Limb (tissue), 2 donors: ENCODE results near the gene GDPD2.
A peak's percentile ranks its signal among the peaks of the same experiment; 100 is the strongest.
"Not testable (repeated sequence)": the region's sequence is repeated elsewhere in the genome, so short reads cannot be mapped to it uniquely, and the experiment has no call there.

Experiments used
- DNase-seq, 2 donors: peaks; one replicate each; pipeline ENCODE4 v3.0.0-alpha.2; 2016; ENCODE audit errors: extremely low spot score in 2 of 2

The GDPD2 gene, protein sequence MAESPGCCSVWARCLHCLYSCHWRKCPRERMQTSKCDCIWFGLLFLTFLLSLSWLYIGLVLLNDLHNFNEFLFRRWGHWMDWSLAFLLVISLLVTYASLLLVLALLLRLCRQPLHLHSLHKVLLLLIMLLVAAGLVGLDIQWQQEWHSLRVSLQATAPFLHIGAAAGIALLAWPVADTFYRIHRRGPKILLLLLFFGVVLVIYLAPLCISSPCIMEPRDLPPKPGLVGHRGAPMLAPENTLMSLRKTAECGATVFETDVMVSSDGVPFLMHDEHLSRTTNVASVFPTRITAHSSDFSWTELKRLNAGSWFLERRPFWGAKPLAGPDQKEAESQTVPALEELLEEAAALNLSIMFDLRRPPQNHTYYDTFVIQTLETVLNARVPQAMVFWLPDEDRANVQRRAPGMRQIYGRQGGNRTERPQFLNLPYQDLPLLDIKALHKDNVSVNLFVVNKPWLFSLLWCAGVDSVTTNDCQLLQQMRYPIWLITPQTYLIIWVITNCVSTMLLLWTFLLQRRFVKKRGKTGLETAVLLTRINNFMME

DNA sequence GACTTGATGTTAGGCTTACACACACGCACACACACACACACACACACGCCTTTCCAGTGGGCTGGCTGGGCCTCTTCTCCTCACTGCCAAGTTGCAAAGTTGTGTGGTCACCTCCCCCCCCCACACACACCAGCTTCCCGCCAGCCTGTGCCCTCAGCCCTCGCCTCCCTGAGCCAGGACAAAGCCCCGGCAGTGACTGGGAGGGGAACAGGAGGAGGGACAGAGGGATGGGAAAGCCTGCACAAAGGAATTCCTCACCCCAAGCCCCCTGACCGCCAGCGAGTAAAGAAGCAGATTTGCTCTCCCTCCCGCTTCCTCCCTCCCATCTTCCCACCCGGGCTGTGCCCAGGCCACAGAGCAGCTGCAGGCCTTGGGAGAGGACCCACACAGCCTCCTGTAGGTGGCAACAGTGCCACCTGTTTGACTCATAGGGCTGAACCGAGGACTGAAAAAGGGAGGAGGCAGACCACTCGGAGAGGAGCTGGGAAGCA is at the start of gene GDPD2:
GDPD2 (plus strand) TSS at position 464 of the 491 bp plus-strand sequence. CDS start 1,671 bp downstream, outside the sequence.
- peak in 1 of 2 donors; percentile 60 for DNase-seq

DNA sequence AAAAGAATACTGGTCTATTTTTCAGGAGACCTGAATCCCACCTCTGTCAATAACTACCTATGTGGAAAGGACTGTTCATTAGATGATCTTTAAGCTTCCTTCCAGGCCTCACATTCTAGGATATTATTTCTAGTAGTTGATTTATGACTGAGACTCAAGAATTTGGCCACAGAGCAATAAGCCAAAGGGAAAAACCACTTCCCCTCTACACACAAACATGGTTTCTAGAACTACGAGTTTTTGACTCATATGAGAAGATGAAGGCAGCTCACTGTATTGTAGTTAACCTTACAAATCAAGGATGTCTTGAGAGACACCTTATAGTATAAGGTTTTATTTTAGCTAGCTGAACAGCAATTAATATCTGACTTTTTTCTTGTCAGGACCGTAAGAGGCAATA is 36.9 kb upstream of the GDPD2 start:
- no peak for DNase-seq

DNA sequence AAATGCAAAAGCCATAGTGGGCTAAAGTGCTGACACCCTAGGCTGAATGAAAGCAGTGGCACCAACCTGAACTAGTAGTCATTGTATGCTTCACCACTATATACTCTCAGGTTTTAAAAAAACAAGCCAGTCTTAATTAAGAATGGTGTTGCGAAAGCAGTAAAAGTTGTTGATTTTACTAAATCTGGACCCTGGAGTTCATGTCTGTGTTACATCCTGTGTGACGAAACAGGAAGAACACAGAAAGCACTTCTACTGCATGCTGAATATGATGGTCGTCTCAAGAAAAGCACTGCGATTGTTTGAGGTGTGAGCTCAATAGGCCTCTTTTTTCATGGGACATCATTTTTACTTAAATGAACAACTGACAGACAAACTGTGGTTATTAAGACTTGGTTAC is 24.2 kb upstream of the GDPD2 start:
- DNase-seq: no peak

DNA sequence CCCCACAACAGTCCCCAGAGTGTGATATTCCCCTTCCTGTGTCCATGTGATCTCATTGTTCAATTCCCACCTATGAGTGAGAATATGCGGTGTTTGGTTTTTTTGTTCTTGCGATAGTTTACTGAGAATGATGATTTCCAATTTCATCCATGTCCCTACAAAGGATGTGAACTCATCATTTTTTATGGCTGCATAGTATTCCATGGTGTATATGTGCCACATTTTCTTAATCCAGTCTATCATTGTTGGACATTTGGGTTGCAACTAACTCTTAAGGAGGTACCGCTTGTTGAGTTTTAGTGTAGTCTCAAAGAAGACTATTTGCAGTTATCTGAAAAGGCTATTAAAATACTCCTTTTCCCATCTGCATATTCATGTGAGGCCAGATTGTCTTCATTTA is 22.9 kb upstream of the GDPD2 start:
- DNase-seq: not testable (repeated sequence)

DNA sequence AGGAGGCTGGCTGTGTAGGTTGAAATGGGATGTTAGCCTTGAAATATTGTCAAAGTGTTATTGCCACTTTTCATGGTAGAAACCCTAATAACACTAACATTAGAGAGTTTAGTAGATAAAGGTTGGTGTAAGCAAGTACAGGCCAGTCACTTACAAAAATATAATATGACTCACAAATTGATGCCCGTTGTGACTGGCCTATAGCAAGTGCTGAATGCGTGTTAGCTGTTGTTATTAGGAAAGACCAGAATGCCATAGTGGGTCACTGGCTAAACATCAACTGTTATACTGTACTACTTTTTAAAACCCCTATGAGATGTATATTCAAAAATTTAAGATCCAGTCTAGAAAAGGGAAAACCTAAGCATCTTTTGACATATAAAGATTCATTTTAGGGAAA is 20.4 kb upstream of the GDPD2 start:
- no peak for DNase-seq

DNA sequence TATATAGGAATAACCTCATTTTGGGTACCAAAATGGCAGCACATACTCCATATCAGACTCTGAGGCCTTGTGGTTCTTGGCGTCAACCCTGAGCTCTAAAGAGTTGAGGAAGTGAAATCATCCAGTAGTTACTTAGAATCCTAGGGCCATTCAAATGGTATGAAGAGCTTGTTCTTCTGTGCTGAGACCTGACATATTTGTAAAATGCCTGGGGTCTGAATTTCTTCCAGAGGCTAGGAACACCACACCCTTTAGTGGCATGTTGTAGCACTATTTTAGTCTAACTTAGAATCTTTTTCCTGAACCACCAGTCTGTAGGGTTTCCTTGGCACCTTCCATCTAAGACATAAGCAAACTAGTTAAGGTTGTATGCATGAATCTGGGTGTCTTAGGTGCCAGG is 18.1 kb upstream of the GDPD2 start:
- no peak for DNase-seq

DNA sequence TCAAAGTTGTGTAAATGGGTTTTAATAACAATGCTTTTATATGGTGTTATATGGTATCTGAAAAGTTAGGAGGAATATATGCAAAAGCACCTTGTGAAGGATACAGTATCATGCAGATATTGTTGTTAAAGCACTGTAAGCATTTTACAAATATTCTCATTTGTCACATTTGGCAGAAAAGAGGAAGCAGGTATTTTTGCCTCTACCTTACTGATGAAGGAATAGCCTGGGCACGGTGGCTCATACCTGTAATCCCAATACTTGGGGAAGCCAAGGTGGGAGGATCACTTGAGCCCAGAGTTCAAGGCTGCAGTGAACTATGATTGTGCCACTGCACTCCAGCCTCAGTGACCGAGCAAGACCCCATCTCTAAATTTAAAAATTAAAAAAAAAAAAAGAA is 12.2 kb upstream of the GDPD2 start:
- DNase-seq: no peak

DNA sequence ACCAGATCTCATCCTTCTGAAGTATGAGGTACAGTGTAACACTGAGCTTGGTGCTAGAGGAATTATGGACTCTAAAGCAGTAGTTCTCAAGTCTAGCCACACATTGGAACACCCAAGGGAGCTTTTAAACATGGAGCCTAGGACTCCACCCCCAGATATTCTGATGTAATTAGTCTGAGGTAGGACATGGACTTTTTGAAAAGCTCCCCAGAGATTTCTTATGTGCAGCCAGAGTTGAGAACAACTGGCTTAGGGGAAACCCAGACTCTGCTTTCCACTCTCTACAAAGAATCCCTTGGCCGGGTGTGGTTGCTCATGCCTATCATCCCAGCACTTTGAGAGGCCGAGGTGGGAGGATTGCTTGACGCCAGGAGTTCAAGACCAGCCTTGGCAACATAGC is 11.6 kb upstream of the GDPD2 start:
- no peak for DNase-seq

DNA sequence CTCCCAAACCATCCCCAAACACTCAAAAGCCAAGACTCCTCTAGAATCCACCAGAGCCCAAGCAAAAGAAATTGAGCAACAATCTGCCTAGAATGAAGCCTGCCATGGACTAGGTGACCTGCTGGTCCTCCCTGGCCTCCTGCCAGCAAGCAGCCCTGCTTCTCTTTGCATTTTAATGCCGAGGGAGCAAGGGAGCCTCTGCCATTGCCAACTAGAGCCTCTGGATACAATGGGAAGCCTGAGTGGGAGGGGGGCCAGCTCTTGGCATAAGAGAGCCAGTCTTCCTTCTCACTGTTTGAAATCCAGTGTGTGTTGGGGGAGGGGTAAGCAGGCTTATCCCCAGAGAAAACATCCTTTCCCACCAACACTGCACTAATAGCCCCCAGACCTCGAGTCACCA is 1.5 kb upstream of the GDPD2 start:
- peak in 1 of 2 donors; percentile 47 for DNase-seq

DNA sequence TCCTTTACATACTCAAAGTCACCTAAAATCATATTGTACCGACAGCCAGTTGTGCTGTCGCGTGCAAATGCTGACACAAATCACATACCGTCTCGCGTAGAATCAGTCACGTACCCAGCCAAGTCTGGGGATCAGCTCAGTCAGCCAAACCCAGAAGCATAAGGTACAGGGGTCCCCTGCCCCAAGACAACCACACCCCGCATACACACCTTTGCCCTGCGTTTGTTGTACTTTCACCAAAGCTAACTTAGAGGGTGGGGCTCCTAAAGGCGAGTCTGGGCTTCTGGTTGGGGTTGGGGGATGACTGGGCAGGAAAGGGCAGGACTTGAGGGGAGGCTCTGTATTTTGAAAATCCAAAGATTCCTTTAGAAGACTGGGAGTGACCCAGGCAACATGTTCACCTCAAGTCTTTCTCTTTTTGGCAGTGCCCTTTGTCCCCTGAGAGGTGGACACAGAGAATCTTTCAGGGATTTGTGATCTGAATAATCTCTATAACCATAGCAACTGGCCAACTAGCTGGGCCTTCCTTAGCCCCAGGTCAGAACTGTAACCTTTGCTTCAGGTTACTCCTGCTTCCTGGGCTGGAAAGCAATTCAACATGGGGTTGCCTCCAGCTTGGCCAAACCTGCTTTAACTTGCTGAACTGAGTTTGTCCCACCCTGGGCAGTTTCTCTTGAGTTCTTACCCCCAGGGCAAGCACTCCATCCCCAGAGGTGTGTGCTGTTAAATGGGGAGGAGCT is 992 bp downstream of the GDPD2 start:
- no peak for DNase-seq

DNA sequence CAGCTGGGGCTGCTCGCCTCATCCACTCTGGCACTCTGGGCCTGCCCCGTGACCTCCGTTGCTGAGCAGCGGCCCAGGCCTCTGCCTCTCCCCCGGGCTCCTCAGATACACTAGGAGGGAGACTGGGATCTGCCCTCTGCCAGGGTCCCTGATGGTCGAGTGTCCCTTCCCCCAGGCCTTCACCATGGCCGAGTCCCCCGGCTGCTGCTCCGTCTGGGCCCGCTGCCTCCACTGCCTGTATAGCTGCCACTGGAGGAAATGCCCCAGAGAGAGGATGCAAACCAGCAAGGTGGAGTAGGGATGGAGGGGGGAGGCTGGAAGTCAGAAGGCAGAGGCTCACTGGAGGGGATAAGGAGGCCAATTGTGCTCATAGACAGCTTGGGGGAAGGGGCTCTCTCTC is 1.7 kb downstream of the GDPD2 start:
- DNase-seq: no peak

DNA sequence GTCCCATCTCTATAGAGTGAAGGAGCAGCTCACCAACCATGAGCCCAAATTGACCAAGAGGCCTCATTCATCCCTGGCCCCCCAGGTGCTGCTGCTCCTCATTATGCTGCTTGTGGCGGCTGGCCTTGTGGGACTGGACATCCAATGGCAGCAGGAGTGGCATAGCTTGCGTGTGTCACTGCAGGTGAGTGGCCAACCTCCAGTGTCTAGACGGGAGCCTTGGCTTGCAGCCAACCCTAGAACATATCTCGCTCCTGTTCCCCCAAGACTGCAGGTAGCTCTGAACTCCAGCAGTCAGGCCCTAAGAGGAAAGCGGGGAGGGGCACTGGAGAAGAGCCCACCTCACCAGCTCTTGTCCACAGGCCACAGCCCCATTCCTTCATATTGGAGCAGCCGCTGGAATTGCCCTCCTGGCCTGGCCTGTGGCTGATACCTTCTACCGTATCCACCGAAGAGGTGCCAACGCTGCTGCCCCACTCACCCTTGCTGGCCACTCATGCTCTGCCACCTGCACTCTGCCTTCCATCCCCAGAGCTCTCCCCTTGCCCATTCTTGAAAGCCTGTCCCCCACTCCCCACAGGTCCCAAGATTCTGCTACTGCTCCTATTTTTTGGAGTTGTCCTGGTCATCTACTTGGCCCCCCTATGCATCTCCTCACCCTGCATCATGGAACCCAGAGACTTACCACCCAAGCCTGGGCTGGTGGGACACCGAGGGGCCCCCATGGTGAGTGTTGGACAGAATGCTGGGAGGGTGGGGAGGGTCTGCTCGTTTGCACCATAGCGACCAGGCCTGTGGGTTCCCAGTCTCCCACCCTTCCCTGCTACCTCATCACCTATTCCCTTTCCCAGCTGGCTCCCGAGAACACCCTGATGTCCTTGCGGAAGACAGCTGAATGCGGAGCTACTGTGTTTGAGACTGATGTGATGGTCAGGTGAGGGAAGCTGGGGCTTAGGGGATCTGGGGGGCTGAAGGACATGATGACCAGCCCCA is 3.5 kb downstream of the GDPD2 start:
- DNase-seq: no peak

DNA sequence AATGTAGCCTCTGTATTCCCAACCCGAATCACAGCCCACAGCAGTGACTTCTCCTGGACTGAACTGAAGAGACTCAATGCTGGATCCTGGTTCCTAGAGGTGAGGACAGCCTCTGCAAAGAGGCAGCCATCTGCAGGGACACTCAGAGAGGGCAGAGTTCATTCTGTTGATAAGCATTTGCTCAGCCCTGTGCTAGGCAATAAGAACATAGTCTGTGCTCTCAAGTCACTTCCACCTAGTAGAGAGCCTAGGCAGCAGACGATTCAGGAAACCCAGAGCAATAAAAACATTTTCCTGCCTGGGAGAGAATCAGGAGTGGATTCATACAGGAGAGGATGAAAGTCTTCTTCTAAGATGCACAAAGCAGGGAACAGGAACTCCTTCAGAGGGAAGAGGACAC is 4.3 kb downstream of the GDPD2 start:
- no peak for DNase-seq

DNA sequence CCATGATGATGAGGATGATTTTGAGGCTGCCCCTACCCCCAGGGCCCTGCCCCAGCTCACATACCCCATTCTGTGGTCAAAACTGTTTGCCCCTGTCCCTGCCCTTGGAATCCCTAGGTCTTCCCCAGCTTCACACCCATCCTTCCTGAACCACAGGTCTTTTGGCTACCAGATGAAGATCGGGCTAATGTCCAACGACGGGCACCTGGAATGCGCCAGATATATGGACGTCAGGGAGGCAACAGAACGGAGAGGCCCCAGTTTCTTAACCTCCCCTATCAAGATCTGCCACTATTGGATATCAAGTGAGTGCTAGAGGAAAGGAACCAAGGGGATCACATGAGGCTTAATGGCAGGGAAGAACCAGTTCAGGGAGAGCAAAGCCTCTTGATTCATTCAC is 6.6 kb downstream of the GDPD2 start:
- no peak for DNase-seq

DNA sequence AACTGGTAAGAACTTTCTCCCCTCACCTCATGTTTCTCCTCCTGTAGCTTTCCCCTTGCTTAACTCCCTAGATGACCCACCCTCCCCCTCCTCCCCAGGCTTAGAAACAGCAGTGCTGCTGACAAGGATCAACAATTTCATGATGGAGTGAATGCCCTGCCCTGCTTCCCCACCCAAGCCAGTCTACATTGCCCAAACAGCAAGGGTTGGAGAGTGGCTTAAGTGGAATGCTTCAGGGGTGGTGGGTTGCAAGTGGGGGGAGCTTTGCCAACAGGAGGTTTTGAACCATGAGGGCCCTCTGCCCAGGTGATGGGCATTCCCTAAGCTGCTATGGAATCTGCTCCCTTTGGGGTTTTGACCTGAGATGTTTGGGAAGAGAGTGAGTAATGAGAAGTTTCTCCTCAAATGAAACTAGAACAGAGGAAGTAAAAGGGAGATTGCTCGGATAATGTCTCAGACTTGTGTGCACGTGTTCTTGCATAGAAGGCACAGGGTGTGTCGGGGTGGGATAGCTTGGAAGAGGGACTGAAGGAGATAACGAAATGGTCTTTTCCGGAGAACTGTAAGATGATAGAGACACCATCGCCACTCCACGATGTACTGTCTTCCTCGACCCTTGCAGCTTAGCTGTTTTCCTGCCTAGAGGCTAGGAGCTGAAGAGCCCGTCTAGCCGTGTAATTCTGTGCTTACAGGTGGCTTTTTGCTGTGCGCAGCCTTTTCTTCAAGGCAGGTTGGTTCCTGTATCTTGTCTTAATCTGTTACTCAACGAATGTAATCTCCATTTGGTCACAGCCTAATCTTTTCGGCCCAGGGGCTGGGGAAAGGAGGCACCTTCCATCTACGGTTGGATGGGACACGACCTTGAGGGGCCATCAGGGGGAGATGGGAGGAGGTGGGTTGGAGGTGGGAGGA is 10.1 kb downstream of the GDPD2 start:
- no peak for DNase-seq

DNA sequence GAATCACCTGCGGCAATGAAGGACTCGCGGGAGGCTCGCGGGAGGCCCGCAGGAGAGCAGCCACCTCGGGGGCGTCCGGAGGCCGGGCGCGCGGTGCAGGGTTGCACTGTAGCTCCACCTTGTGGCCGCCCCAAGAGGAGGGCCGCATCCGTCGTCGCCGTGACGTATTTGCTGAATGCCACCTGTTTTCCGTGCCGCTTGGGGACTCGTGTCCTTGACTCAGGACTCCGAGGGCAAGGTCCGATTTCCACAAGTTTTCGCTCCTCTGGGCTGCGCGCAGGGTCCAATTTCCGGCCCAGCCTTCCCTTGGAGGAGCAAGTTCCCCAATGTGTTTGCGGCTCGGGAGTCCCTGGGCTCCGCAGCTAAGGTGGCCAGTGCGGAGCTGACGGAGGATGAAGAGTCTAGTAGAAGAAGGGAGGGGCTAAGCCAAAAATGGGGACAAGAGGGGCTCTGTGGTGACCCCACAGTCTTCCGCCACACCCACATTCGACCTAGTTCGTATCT is 10.8 kb downstream of the GDPD2 start:
- DNase-seq: peak; percentile 27 to 73

DNA sequence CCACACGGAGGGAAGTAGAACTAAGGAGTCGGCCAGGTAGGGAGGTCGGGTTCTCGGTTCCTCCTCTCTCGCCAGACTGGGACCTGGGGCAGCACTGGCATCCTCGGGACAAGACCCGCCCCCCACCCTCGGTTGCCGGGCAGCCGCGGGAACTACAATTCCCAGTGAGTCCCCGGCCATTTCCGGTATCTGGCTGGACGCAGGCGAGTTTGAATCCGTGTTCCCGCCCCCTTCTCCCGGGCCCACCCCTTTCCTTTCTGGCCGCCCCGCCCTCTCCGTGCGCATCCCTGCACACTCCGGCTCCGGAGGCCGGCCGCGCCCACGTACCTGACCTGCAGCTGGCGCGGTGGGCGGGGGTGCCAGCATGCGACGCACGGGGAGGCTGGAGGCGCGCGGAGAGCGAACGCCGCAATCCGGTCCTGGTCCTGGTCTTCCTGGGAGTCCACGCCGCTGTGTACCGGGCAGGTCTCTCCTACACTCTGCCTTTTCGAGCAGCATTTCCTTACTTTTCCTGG is 11.3 kb downstream of the GDPD2 start:
- peak; percentile 53 to 87 for DNase-seq

DNA sequence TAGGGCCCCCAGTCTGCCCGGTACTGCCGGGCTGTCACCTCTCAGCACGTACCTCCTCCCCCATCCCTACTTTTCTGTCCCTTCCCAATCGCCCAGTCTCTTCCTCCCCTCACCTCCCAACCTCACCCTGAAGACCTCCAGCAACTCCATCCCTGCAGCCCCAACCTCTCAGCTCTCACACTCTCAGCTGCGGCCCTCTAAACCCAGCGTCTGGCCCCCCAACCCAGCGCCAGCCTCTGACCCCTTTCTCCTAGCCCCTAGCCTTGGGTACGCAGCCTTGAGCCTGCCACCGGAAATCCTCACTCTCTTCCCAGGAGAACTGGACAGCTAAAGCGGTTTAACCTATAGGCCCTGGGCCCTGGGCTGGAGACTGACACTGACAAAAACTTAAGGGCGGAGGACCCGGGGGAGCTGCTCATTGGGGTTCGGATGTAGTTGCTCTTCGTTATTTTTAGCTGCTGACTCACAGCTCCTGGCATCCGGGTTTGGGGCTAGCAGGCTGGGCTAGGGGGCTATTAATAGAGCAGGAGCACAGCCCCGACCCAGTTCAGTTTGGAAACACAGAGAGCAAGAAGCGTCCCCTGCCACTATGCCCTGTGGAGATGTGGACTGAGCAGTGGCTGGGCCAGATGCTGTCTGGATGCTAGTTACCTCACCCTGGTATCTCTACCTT is 11.9 kb downstream of the GDPD2 start:
- peak in 1 of 2 donors; percentile 40 for DNase-seq

DNA sequence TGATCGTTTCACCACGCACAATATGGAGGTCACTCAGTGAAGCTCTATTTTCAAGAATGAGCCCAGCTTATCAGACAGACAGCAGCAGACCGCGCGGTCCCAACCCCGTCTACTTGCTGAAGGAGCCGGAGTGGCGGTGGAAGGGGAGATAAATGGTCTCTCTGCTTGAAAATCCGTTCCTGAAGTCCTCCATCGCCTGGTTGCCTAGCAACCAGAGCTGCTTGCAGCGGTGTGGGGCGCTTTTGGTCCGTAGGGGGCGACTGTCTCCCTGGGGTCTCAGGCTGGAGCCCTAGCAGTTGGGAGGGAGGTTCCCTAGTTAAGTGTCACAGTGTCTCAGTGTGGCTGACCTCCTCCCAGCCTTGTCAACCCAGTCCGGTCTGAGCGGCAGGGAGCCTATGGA is 13.2 kb downstream of the GDPD2 start:
- no peak for DNase-seq
